HCT116 (cell line): ENCODE results near the gene YEATS4. TPM values are rescaled to one million over a fixed set of nuclear protein-coding genes. Genes with fewer than 3 reads are reported as not detected.

Experiments
- ATAC-seq: fragments of 200-7000 bp; cut with Tn5 transposase; 2 replicates; pipeline ENCODE4 v1.9.1; 2020; ENCODE audit warnings: mild to moderate bottlenecking, moderate library complexity
- BruUV-seq: library from RNA; stranded (reverse); fragments of 400-500 nt; replicated peaks from 2 replicates; lab custom pipeline; 2021; lab: Mats Ljungman, UMichigan
- CTCF ChIA-PET: fragments of 300-600 bp; sonication (Branson Sonifier 250); formaldehyde crosslinking; loops from one replicate; lab custom pipeline; 2021; ENCODE audit warnings: antibody characterized with exemption; lab: Charles Lee
- POLR2A ChIA-PET: fragments of 300-600, 350-600 bp; sonication (Branson Sonifier 250); formaldehyde crosslinking; loops from one replicate; lab custom pipeline; 2021; ENCODE audit warnings: antibody characterized with exemption; lab: Charles Lee
- RAD21 ChIA-PET, 2 experiments: fragments of 300-600 bp; sonication (Branson Sonifier 250); formaldehyde crosslinking; loops; one replicate each; lab custom pipeline; 2023; ENCODE audit warnings: low total read pairs in 2 of 2; ENCODE audit not compliant: uncharacterized antibody in 2 of 2, unreplicated experiment in 2 of 2, low non-redundant PET in 1 of 2; lab: Charles Lee
- DNase-seq: peaks from one replicate; pipeline ENCODE4 v3.0.0-alpha.2; 2010; ENCODE audit warnings: low read depth, low spot score
- H2AFZ ChIP-seq: fragments of 200-600 bp; shearing (Covaris generic), sonication (generic); 2 replicates; pipeline ENCODE4 v1.6.1; 2017; ENCODE audit warnings: low read depth, mixed run types, mixed read lengths, antibody characterized with exemption, low read length; ENCODE audit not compliant: poor library complexity, severe bottlenecking
- H3K27ac ChIP-seq: 2 replicates; pipeline ENCODE4 v1.5.1; 2012; ENCODE audit warnings: low read depth, low read length
- H3K27me3 ChIP-seq: fragments of 200-600 bp; sonication (generic); 2 replicates; pipeline ENCODE4 v1.6.1; 2016; ENCODE audit warnings: mixed run types, low read length, mixed read lengths; ENCODE audit not compliant: insufficient read depth
- H3K36me3 ChIP-seq, 2 experiments: fragments of 200-500 bp in 1 of 2; fragments of 200-600 bp in 1 of 2; sonication (Bioruptor generic) in 1 of 2; sonication (generic) in 1 of 2; 2 replicates each; pipeline versions ENCODE4 v1.5.1 to v1.6.1; 2014 to 2016; ENCODE audit warnings: low read length in 2 of 2, inconsistent platforms in 1 of 2, mixed read lengths in 1 of 2, mixed run types in 1 of 2; ENCODE audit not compliant: insufficient read depth in 2 of 2, control insufficient read depth in 1 of 2
- H3K4me1 ChIP-seq, 2 experiments: fragments of 200-600 bp in 1 of 2; sonication (generic) in 1 of 2; 2 replicates each; pipeline versions ENCODE4 v1.5.1 to v1.6.1; 2012 to 2017; ENCODE audit warnings: low read length in 2 of 2, inconsistent platforms in 1 of 2, mild to moderate bottlenecking in 1 of 2, mixed read lengths in 1 of 2, mixed run types in 1 of 2, moderate library complexity in 1 of 2; ENCODE audit not compliant: insufficient read depth in 2 of 2, control insufficient read depth in 1 of 2
- H3K4me2 ChIP-seq: fragments of 200-600 bp; sonication (generic); 2 replicates; pipeline ENCODE4 v1.6.1; 2017; ENCODE audit warnings: mixed run types, low read length, mixed read lengths
- H3K4me3 ChIP-seq, 2 experiments: fragments of 200-600 bp in 1 of 2; sonication (generic) in 1 of 2; replicated peaks in 1 of 2; 2 replicates each; pipeline ENCODE4 v1.5.1; 2011 to 2016; ENCODE audit warnings: low read length in 2 of 2, control low read depth in 1 of 2, low read depth in 1 of 2, mild to moderate bottlenecking in 1 of 2, mixed read lengths in 1 of 2, mixed run types in 1 of 2
- H3K79me2 ChIP-seq: fragments of 200-600 bp; sonication (generic); 2 replicates; pipeline ENCODE4 v1.6.1; 2017; ENCODE audit warnings: mild to moderate bottlenecking, mixed run types, low read length, moderate library complexity, mixed read lengths; ENCODE audit not compliant: insufficient read depth
- H3K9ac ChIP-seq: fragments of 200-600 bp; sonication (generic); 2 replicates; pipeline ENCODE4 v1.6.1; 2016; ENCODE audit warnings: low read length, mixed read lengths
- H3K9me2 ChIP-seq: fragments of 200-600 bp; sonication (generic), shearing (Covaris generic); 2 replicates; pipeline ENCODE4 v1.6.1; 2017; ENCODE audit warnings: mixed run types, mild to moderate bottlenecking, moderate library complexity; ENCODE audit not compliant: insufficient read depth
- H3K9me3 ChIP-seq, 2 experiments: fragments of 200-500 bp in 1 of 2; fragments of 200-600 bp in 1 of 2; sonication (Bioruptor generic) in 1 of 2; sonication (generic) in 1 of 2; 2 replicates each; pipeline ENCODE4 v1.6.1; 2014 to 2017; ENCODE audit warnings: low read length in 2 of 2, mixed read lengths in 2 of 2, inconsistent platforms in 1 of 2, low read depth in 1 of 2, mild to moderate bottlenecking in 1 of 2, mixed run types in 1 of 2, moderate library complexity in 1 of 2; ENCODE audit not compliant: control insufficient read depth in 1 of 2, insufficient read depth in 1 of 2
- H4K20me1 ChIP-seq: fragments of 200-600 bp; sonication (generic), shearing (Covaris generic); 2 replicates; pipeline ENCODE4 v1.6.1; 2017; ENCODE audit warnings: mixed run types, mild to moderate bottlenecking, moderate library complexity; ENCODE audit not compliant: insufficient read depth
- ATF3 ChIP-seq: IDR thresholded peaks from 2 replicates; pipeline ENCODE4 v1.6.1; 2012
- CBX3 ChIP-seq: IDR thresholded peaks from 2 replicates; pipeline ENCODE4 v1.6.1; 2012; ENCODE audit warnings: low read depth
- CEBPB ChIP-seq: IDR thresholded peaks from 2 replicates; pipeline ENCODE4 v1.6.1; 2012; ENCODE audit warnings: low read depth
- CTCF ChIP-seq, 3 experiments: fragments of 200-600 bp in 1 of 3; sonication (generic) in 1 of 3; IDR thresholded peaks in 2 of 3; conservative IDR thresholded peaks in 1 of 3; 2 replicates each; pipeline ENCODE4 v1.5.1; 2012 to 2017; ENCODE audit warnings: low read depth in 2 of 3, low read length in 2 of 3, antibody characterized with exemption in 1 of 3, borderline replicate concordance in 1 of 3, control low read depth in 1 of 3, mild to moderate bottlenecking in 1 of 3, mixed read lengths in 1 of 3, mixed run types in 1 of 3, moderate library complexity in 1 of 3; ENCODE audit not compliant: insufficient read depth in 1 of 3
- EZH2 ChIP-seq: fragments of 200-600 bp; sonication (generic); IDR thresholded peaks from 2 replicates; pipeline ENCODE4 v1.6.1; 2017; ENCODE audit warnings: antibody characterized with exemption, mixed run types
- MAX ChIP-seq: IDR thresholded peaks from 2 replicates; pipeline ENCODE4 v1.6.1; 2012
- POLR2AphosphoS5 ChIP-seq: IDR thresholded peaks from 2 replicates; pipeline ENCODE4 v1.6.1; 2011; ENCODE audit warnings: mild to moderate bottlenecking, low read depth, low read length, moderate library complexity
- REST ChIP-seq: IDR thresholded peaks from 2 replicates; pipeline ENCODE4 v1.6.1; 2012; ENCODE audit warnings: low read depth
- SP1 ChIP-seq: IDR thresholded peaks from 2 replicates; pipeline ENCODE4 v1.6.1; 2012; ENCODE audit warnings: low read depth
- TCF7L2 ChIP-seq: IDR thresholded peaks from 2 replicates; pipeline ENCODE4 v1.7.0; 2011; ENCODE audit warnings: borderline replicate concordance, inconsistent platforms; ENCODE audit not compliant: insufficient read depth, insufficient read length; ENCODE audit errors: extremely low read depth
- YY1 ChIP-seq: IDR thresholded peaks from 2 replicates; pipeline ENCODE4 v1.6.1; 2011; ENCODE audit warnings: low read length, low read depth, moderate library complexity, mild to moderate bottlenecking; ENCODE audit not compliant: insufficient replicate concordance; ENCODE audit errors: extremely low read depth
- intact Hi-C: fragments of 100-400 bp; cut with micrococcal nuclease; formaldehyde crosslinking; loops from 2 replicates; pipeline ENCODE4 v1.10.0; 2022
- total RNA-seq: library from RNA; stranded (reverse); gene quantifications from one replicate; pipeline ENCODE4 v1.2.1, GENCODE V29; 2021; ENCODE audit not compliant: unreplicated experiment

The YEATS4 gene
- total RNA-seq, 1 experiment from 2014 or later: 32.0 TPM

GRCh38 chr12:69425417-69425816 lies 65.9 kb downstream of the YEATS4 start:
- RAD21 ChIA-PET: no interaction called here

DNA sequence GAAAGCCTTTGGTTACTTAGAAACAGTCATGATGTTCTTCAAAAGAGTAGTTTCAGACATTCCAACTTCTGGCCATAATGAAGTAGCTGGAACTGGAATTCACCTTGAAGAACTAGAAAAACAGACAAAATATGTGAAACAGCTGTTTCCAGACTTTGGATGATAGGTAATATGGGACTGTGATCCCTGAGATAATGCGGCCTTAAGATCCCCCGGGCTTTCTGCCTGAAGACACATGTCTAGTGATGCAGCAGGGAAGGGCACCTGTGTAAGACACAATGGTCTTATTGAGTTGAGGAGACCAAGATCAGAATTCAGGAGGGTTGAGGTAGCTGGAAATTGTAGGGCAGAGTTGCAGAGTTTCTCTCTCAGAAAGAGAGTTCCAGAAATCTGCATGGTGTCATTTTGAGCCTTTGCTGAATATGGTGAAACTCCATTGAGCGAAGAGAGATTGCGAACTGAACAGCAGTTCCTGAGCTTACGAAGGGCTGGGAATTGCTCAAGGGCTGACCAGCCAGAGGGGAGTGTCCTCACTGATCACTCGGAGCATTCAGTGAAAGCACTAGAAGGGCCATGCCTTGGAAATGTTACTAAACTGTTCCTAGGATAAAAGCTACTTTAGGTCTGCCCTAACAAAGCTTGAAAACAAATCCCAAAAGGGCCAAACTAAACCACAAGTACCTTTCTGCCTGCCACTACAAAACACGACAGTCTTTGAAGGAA lies 69.0 kb downstream of the YEATS4 start:
- ChIA-PET POLR2A (no interaction called here), RAD21 (no interaction called here), CTCF (interaction anchor here (0.6 kb wide), 1 partner anchor 152 kb away, joined by 4 read pairs; no protein-coding TSS in a partner anchor)
- no peak overlapping the region for H2AFZ ChIP-seq
- no peak for ATAC-seq
- H3K27ac ChIP-seq: no peak overlapping the region
- H3K27me3 ChIP-seq: no peaks in the 10 kb centered on the region
- no peaks in the 10 kb centered on the region for H3K9me2 ChIP-seq
- H3K9me3 ChIP-seq: no peaks in the 10 kb centered on the region
- BruUV-seq: no TSS peak
- intact Hi-C loops: no loop called here
- H3K79me2 ChIP-seq: no peaks in the 10 kb centered on the region
- no peak overlapping the region for H3K9ac ChIP-seq
- no peaks in the 10 kb centered on the region for H3K4me1 ChIP-seq
- no peak overlapping the region for H3K4me3 ChIP-seq
- no peak overlapping the region for H3K4me2 ChIP-seq
- DNase-seq: no peak
- H4K20me1 ChIP-seq: no peaks in the 10 kb centered on the region
- H3K36me3 ChIP-seq: no peaks in the 10 kb centered on the region
- no peak for TF ChIP-seq CBX3
- TF ChIP-seq REST: no peak
- no peak for TF ChIP-seq TCF7L2
- no peak for TF ChIP-seq POLR2AphosphoS5
- no peak for TF ChIP-seq SP1
- no peak for TF ChIP-seq MAX
- TF ChIP-seq CTCF (IDR thresholded peaks at IDR 0.05 in 2 of 3, conservative IDR thresholded peaks at IDR 0.05 in 1 of 3; ENCODE audit: borderline replicate concordance in 1 of 3, insufficient read depth in 1 of 3, low read depth in 2 of 3, low read length in 2 of 3): no peak
- TF ChIP-seq CEBPB: no peak
- no peak for TF ChIP-seq YY1
- TF ChIP-seq EZH2: no peak

More at GRCh38 chr12:69425417-69425816, 65.9 kb downstream of the YEATS4 start:
- POLR2A ChIA-PET: no interaction called here
- CTCF ChIA-PET: no interaction called here
- intact Hi-C loops: no loop called here
- Histone ChIP-seq H3K9ac (no peak overlapping the region), H3K4me1 (no peaks in the 10 kb centered on the region), H3K9me2 (no peaks in the 10 kb centered on the region), H3K27ac (no peak overlapping the region), H3K79me2 (no peaks in the 10 kb centered on the region), H3K4me2 (no peak overlapping the region), H3K9me3 (no peaks in the 10 kb centered on the region), H3K27me3 (no peaks in the 10 kb centered on the region), H2AFZ (no peak overlapping the region), H3K4me3 (no peak overlapping the region), H4K20me1 (no peaks in the 10 kb centered on the region)
- no peak for ATAC-seq
- no peak for DNase-seq
- TF ChIP-seq YY1 (no peak), ATF3 (no peak), CBX3 (no peak), EZH2 (no peak), CEBPB (no peak), POLR2AphosphoS5 (no peak)
- TF ChIP-seq, all 23 proteins: peak for 0
- BruUV-seq: no TSS peak
- H3K36me3 ChIP-seq: no peaks in the 10 kb centered on the region
